Epithelial cell of esophagus (primary cell): ENCODE measurements around the gene FBXO44.

Experiments used
- DNase-seq: peaks from one replicate; pipeline ENCODE4 v3.0.0; 2010; ENCODE audit warnings: low read depth
- H3K4me3 ChIP-seq: 2 replicates; pipeline ENCODE4 v1.5.1; 2011; ENCODE audit warnings: mild to moderate bottlenecking, low read length, control low read depth
- TF ChIP-seq, protein P1 (sequence below): IDR thresholded peaks from 2 replicates; pipeline ENCODE4 v1.5.1; 2011; ENCODE audit warnings: low read depth, mild to moderate bottlenecking, low read length, control low read depth, inconsistent platforms; ENCODE audit not compliant: insufficient read depth; ENCODE audit errors: missing control alignments

The FBXO44 gene

DNA sequence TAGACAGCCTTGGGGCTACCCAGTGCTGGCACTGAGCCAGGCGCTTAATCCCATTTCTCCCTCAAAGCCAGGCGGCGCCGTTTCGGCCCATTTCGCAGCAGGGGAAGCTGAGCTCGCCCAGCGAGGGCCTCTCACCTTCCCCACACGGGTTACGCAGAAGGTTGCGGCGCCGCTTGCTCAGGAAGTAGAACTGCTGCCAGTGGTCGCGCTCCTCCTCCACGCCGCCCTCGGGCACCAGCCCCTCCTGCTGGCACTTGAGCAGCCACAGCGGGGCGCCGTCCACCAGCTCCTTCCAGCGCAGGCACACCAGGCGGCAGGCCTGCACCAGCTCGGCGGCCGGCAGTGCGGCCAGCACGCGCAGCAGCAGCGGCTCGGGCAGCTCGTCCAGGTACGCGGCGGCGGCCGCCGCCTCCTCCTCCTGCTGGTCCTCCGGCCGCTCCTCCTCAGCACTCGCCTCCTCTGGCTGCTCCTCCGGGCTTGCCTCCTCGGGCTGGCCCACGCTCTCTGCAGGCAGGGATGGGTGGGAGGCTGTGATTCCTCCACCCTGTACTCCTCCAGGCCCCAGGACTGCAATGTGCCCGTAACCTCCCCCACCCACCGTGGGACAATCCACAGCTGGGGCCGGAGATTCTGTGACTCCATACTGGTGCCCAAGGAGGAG is 4.2 kb upstream of the FBXO44 start:
- TF ChIP-seq, protein P1, sequence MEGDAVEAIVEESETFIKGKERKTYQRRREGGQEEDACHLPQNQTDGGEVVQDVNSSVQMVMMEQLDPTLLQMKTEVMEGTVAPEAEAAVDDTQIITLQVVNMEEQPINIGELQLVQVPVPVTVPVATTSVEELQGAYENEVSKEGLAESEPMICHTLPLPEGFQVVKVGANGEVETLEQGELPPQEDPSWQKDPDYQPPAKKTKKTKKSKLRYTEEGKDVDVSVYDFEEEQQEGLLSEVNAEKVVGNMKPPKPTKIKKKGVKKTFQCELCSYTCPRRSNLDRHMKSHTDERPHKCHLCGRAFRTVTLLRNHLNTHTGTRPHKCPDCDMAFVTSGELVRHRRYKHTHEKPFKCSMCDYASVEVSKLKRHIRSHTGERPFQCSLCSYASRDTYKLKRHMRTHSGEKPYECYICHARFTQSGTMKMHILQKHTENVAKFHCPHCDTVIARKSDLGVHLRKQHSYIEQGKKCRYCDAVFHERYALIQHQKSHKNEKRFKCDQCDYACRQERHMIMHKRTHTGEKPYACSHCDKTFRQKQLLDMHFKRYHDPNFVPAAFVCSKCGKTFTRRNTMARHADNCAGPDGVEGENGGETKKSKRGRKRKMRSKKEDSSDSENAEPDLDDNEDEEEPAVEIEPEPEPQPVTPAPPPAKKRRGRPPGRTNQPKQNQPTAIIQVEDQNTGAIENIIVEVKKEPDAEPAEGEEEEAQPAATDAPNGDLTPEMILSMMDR = peak; percentile 53
- H3K4me3 ChIP-seq = no peak overlapping the region
- peak; percentile 76 for DNase-seq

DNA sequence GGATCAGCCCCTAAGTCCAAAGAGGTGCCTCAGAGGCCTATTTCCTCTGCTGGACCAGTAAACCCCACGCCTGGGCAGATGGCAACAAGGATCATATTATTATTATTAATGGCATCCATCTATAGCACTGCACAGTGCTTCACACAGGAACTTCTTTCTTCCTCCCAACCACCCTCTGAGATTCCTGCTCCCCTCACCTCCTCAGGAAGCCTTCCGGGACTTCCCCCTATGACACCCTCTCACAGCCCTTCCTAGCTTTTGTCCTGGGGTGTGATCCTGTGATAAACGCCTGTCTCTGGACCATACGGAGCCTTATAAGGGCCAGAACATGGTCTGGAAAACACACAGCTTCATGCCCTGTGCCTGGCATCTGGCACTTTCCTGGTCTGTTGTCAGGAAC is 3.7 kb upstream of the FBXO44 start:
- DNase-seq = no peak
- TF ChIP-seq, protein P1 = no peak
- H3K4me3 ChIP-seq = no peak overlapping the region

DNA sequence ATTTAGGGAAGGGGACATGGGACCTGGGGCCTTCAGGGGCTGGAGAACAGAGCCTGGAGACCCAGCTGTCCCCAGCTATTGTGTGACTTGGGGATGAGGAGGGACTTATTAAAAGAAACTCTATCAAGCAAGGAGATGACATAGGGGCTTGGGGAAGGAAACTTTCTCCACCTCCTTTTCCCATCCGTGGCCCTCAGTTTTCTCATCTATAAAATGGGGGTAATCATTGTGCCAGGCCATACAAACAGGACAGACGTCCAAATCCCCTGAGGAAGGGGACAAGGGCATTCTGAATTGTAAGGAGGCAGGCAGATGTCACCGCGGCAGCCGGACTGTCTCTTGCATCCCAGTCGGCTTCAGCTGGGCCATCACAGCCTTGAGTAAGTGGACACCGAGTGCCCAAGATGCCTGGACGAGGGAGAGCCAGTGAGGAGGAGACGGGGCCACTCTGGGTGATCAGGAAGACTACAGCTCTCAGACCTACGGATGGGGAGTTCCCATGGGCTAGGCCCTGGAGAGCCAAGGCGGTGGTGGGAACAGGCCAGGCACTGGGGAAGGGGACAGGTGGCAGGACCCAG is 2.4 kb upstream of the FBXO44 start:
- TF ChIP-seq, protein P1 = no peak
- H3K4me3 ChIP-seq = no peak overlapping the region
- DNase-seq = no peak

DNA sequence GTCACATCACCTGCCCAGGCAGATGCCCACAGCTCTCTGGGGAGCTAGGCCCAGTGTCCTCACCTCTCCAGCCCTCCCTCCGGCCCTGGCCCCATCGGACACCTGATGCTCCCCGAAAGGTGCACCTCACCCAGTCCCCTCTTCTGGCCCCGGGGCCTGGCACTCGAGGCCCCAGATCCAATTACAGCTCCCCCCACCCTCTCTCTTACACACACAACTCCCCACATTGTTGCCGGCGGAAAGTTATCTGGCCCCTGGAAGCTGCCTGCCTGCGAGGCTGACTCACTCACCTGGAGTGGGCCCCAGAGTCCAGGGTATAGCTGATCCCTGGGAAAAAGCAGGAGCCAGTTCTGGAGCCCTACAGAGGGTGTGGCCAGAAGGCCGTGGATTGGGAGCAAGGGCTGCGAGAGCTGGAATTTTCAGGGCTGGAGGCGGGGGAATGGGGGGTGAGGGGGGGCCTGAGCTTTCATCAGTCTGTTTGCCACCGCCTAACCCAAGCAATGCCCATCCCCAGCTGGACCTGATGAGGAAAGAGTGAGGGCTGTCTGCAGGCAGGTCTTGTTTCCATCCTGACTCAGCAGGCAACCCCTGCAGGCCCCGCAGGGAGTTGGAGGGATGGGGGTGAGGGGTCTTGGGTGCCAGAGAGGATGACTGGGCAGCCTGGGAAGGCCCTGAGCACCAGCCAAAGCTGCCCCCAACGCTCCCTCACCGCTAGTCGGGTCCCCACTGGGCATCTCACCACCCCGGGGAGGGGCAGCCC is 1.4 kb upstream of the FBXO44 start:
- TF ChIP-seq, protein P1 = no peak
- peak; percentile 75 for DNase-seq
- H3K4me3 ChIP-seq = peak overlapping the region; percentile 75

DNA sequence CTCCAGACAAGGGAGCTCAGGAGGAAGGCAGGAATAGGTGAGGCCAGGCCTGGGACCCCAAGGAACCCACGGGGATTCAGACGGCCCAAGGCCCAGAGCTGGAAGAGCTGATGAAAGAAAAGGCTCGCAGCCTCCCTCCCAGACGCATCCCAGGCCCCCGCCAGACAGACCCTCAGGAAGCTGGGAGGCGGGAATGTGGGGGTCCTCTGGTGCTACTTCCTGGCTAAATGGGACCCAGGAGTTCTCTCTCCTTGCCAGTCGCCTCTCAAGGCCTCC is 878 bp upstream of the FBXO44 start:
- H3K4me3 ChIP-seq = peak overlapping the region; percentile 75
- DNase-seq = no peak
- TF ChIP-seq, protein P1 = no peak

DNA sequence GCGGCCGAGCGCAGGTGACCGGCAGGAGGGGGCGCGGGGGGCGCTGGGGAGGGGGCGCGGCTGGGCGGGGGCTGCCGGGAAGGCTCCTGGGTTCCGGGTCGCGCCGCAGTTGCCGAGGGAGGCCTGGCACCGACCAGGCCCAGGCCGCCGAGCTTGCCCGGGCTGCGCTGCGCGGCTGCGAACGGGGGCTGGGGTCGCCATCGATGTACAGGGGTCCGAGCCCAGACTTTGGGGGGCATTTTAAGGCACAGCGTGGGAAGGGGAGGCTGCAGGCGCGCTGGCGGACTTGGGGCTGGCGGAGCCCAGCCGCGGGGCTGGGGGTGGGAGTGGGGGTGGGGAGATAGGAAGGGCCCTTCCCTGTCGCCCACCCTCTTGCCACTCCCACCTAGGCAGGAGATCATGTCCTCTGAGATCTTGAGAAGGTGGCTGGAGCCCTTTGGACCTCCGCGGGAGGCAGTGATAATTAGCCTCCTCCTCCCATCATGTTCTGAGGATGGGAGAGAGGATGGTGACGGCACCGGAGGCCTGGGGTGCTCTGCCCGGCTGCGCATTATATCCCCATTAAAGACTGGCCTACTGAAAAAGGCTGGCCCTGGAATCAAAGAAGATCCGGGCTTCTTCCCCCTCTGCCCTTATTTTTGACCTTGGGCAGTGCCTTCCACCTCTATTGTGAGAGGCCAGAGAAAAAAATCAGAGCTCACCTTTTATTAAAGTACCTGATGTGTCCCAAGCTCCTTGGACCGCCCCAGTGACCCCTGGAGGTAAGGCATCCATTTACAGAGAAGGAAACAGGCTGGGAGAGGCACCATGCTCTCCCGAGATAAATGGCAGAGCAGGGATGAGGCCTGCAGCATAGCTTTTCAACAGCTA is 497 bp downstream of the FBXO44 start:
- peak overlapping the region; percentile 63 for H3K4me3 ChIP-seq
- TF ChIP-seq, protein P1 = no peak
- DNase-seq = no peak
